Endothelial cell of umbilical vein (primary cell): ENCODE data around the gene CEP85. TPM values are rescaled to one million over a fixed set of nuclear protein-coding genes. Genes with fewer than 3 reads are reported as not detected.

ENCODE experiments used
- BruUV-seq: library from RNA; stranded (reverse); fragments of 400-500 nt; replicated peaks from 2 replicates; lab custom pipeline; 2021; lab: Mats Ljungman, UMichigan
- CTCF ChIA-PET: fragments of 300-600, 350-600 bp; sonication (Branson Sonifier 250); formaldehyde crosslinking; loops from one replicate; lab custom pipeline; 2021; ENCODE audit warnings: antibody characterized with exemption, inconsistent platforms; lab: Charles Lee
- POLR2A ChIA-PET: fragments of 300-600, 350-600 bp; sonication (Branson Sonifier 250); formaldehyde crosslinking; loops from one replicate; lab custom pipeline; 2021; ENCODE audit warnings: antibody characterized with exemption, inconsistent platforms; lab: Charles Lee
- DNase-seq: peaks from one replicate; pipeline ENCODE4 v3.0.0-alpha.2; 2011; ENCODE audit warnings: low read depth, low spot score
- FAIRE-seq: peaks from 2 replicates; lab custom pipeline; 2011; peaks lifted over from hg19 to GRCh38; lab: Jason Lieb, UNC
- H2AFZ ChIP-seq: 2 replicates; pipeline ENCODE4 v1.6.0; 2012; ENCODE audit warnings: low read depth, low read length, control low read depth, inconsistent platforms
- H3K27ac ChIP-seq: 2 replicates; pipeline ENCODE4 v1.5.1; 2011; ENCODE audit warnings: low read depth, mild to moderate bottlenecking, control low read depth, low read length, moderate library complexity; ENCODE audit not compliant: insufficient read depth
- H3K27me3 ChIP-seq, 2 experiments: 2 replicates each; pipeline versions ENCODE4 v1.6.0 to v1.6.1; 2011; ENCODE audit warnings: low read length in 2 of 2, mixed read lengths in 1 of 2; ENCODE audit not compliant: control insufficient read depth in 2 of 2, insufficient read depth in 2 of 2
- H3K36me3 ChIP-seq, 2 experiments: 2 replicates in 1 of 2; 3 replicates in 1 of 2; pipeline ENCODE4 v1.5.1; 2011; ENCODE audit warnings: low read length in 2 of 2, mild to moderate bottlenecking in 1 of 2, moderate library complexity in 1 of 2; ENCODE audit not compliant: control insufficient read depth in 2 of 2, insufficient read depth in 2 of 2; ENCODE audit errors: extremely low read depth in 1 of 2
- H3K4me1 ChIP-seq: 3 replicates; pipeline ENCODE4 v1.5.1; 2011; ENCODE audit warnings: mild to moderate bottlenecking, low read length; ENCODE audit not compliant: control insufficient read depth, insufficient read depth; ENCODE audit errors: extremely low read depth
- H3K4me2 ChIP-seq: 2 replicates; pipeline ENCODE4 v1.6.1; 2011; ENCODE audit warnings: low read length, control low read depth, mixed read lengths; ENCODE audit not compliant: insufficient read depth
- H3K4me3 ChIP-seq, 3 experiments: fragments of 200-600 bp in 1 of 3; sonication (generic), shearing (Covaris generic) in 1 of 3; replicated peaks in 1 of 3; 2 replicates each; pipeline ENCODE4 v1.5.1; 2011 to 2016; ENCODE audit warnings: control low read depth in 3 of 3, low read length in 3 of 3, mild to moderate bottlenecking in 2 of 3, inconsistent platforms in 1 of 3, low read depth in 1 of 3, moderate library complexity in 1 of 3; ENCODE audit not compliant: insufficient read depth in 1 of 3
- H3K79me2 ChIP-seq: 2 replicates; pipeline ENCODE4 v1.6.0; 2012; ENCODE audit warnings: low read length, inconsistent platforms; ENCODE audit not compliant: control insufficient read depth, insufficient read depth
- H3K9ac ChIP-seq: replicated peaks from 2 replicates; pipeline ENCODE3; 2011; ENCODE audit warnings: low read length, control low read depth; ENCODE audit not compliant: insufficient read depth; ENCODE audit errors: extremely low read depth
- H3K9me1 ChIP-seq: replicated peaks from 3 replicates; pipeline ENCODE4 v1.6.0; 2011; ENCODE audit warnings: mild to moderate bottlenecking, low read length; ENCODE audit not compliant: control insufficient read depth, insufficient read depth; ENCODE audit errors: extremely low read depth
- H3K9me3 ChIP-seq: replicated peaks from 2 replicates; pipeline ENCODE4 v1.5.1; 2012; ENCODE audit warnings: low read length, inconsistent platforms; ENCODE audit not compliant: control insufficient read depth, insufficient read depth
- H4K20me1 ChIP-seq: replicated peaks from 2 replicates; pipeline ENCODE3; 2011; ENCODE audit warnings: mild to moderate bottlenecking, low read length; ENCODE audit not compliant: control insufficient read depth, insufficient read depth; ENCODE audit errors: extremely low read depth
- EZH2 ChIP-seq: IDR thresholded peaks from 2 replicates; pipeline ENCODE4 v1.6.1; 2012; ENCODE audit warnings: borderline replicate concordance, low read depth, mild to moderate bottlenecking, moderate library complexity, low read length, inconsistent platforms; ENCODE audit not compliant: severe bottlenecking
- FOS ChIP-seq: IDR thresholded peaks from 2 replicates; pipeline ENCODE4 v1.6.1; 2011; ENCODE audit warnings: mild to moderate bottlenecking, low read length, moderate library complexity, borderline replicate concordance; ENCODE audit not compliant: insufficient read depth
- GATA2 ChIP-seq: IDR thresholded peaks from 2 replicates; pipeline ENCODE4 v1.7.0; 2011; ENCODE audit warnings: low read depth, mild to moderate bottlenecking, moderate library complexity, mixed read lengths, low read length; ENCODE audit not compliant: insufficient read length, insufficient read depth
- JUN ChIP-seq: IDR thresholded peaks from 2 replicates; pipeline ENCODE4 v1.6.1; 2011; ENCODE audit warnings: borderline replicate concordance, low read depth; ENCODE audit not compliant: insufficient read length, insufficient read depth
- MAX ChIP-seq: IDR thresholded peaks from 2 replicates; pipeline ENCODE4 v1.6.1; 2011; ENCODE audit not compliant: insufficient read depth, insufficient read length
- MYC ChIP-seq: IDR thresholded peaks from one replicate; pipeline ENCODE4 v1.6.1; 2011; ENCODE audit warnings: mild to moderate bottlenecking, low read depth, low read length
- POLR2A ChIP-seq: IDR thresholded peaks from 2 replicates; pipeline ENCODE4 v1.6.1; 2012; ENCODE audit warnings: low read depth, mild to moderate bottlenecking, control low read depth, low read length
- POLR2AphosphoS5 ChIP-seq: IDR thresholded peaks from 2 replicates; pipeline ENCODE4 v1.6.1; 2012; ENCODE audit warnings: low read depth, mild to moderate bottlenecking, control low read depth, low read length, moderate library complexity; ENCODE audit not compliant: insufficient read depth
- dilution Hi-C: fragments of 300-500 bp; cut with MboI; formaldehyde crosslinking; loops from one replicate; pipeline ENCODE4 v1.15.0; 2019; ENCODE audit warnings: low sequenced_read_pairs; ENCODE audit not compliant: extremely low pct_ligation_motif_present
- intact Hi-C: fragments of 100-400 bp; cut with micrococcal nuclease; formaldehyde crosslinking; loops from one replicate; pipeline ENCODE4 v1.10.0; 2022
- polyA plus RNA-seq, 4 experiments: library from polyadenylated mRNA; depleted of rRNA in 3 of 4; stranded (reverse) in 3 of 4; unstranded in 1 of 4; fragments of >200 nt; gene quantifications; 2 replicates each; pipeline versions ENCODE4 v1.2.1 to v1.2.3, GENCODE V29; 2011 to 2012; ENCODE audit warnings: missing spikeins in 1 of 4
- total RNA-seq: library from RNA; stranded (reverse); gene quantifications from 2 replicates; pipeline ENCODE4 v1.2.3, GENCODE V29; 2021
- TF ChIP-seq, protein P1 (sequence below), 2 donors: IDR thresholded peaks; 1 replicate in 1 of 2; 2 replicates in 1 of 2; pipeline ENCODE4 v1.5.1; 2011; ENCODE audit warnings: low read length in 2 of 2, mild to moderate bottlenecking in 2 of 2, moderate library complexity in 2 of 2, control low read depth in 1 of 2, inconsistent platforms in 1 of 2, low read depth in 1 of 2; ENCODE audit not compliant: insufficient read depth in 1 of 2; ENCODE audit errors: extremely low read depth in 1 of 2

CEP85 gene
- total and polyA plus RNA-seq, 2 donors (not counting 3 experiments of a cell fraction or from before 2014, with no cell fraction given) = 15.2 to 17.8 TPM

- Histone ChIP-seq H2AFZ (peak within 1 kb of the TSS; percentile 45), H4K20me1 (no peaks in the 10 kb centered on the region), H3K4me3 (peak within 1 kb of the TSS; percentile 54 to 95 (median 69)), H3K4me2 (peak within 1 kb of the TSS; percentile 74), H3K27ac (peak within 1 kb of the TSS; percentile 82), H3K36me3 (peaks cover 3 to 10% of the 10 kb centered on the region in 2 experiments), H3K79me2 (peaks cover 31% of the 10 kb centered on the region), H3K9me1 (no peaks in the 10 kb centered on the region), H3K9me3 (no peaks in the 10 kb centered on the region), H3K9ac (peak within 1 kb of the TSS; percentile 82), H3K27me3 (no peaks in the 10 kb centered on the region), H3K4me1 (peaks cover 52% of the 10 kb centered on the region)
- no peak for TF ChIP-seq JUN
- TF ChIP-seq FOS = peak; percentile 39
- TF ChIP-seq POLR2AphosphoS5 = peak; percentile 99
- TF ChIP-seq, protein P1, sequence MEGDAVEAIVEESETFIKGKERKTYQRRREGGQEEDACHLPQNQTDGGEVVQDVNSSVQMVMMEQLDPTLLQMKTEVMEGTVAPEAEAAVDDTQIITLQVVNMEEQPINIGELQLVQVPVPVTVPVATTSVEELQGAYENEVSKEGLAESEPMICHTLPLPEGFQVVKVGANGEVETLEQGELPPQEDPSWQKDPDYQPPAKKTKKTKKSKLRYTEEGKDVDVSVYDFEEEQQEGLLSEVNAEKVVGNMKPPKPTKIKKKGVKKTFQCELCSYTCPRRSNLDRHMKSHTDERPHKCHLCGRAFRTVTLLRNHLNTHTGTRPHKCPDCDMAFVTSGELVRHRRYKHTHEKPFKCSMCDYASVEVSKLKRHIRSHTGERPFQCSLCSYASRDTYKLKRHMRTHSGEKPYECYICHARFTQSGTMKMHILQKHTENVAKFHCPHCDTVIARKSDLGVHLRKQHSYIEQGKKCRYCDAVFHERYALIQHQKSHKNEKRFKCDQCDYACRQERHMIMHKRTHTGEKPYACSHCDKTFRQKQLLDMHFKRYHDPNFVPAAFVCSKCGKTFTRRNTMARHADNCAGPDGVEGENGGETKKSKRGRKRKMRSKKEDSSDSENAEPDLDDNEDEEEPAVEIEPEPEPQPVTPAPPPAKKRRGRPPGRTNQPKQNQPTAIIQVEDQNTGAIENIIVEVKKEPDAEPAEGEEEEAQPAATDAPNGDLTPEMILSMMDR (IDR thresholded peaks at IDR 0.05; ENCODE audit: extremely low read depth in 1 of 2, insufficient read depth in 1 of 2, low read depth in 1 of 2, low read length in 2 of 2) = peak; percentile 50 to 69
- no peak for TF ChIP-seq MYC
- TF ChIP-seq EZH2 = no peak
- TF ChIP-seq POLR2A = peak; percentile 97
- no peak for TF ChIP-seq GATA2
- TF ChIP-seq MAX = no peak
- peak; percentile 89 for DNase-seq
- intact Hi-C loops = loop anchor here (1.0 to 5.0 kb wide), 3 partner anchors 27 to 242 kb away; partner anchors contain the start of genes HMGN2 and UBXN11
- ChIA-PET POLR2A (interaction anchor here (0.7 kb wide), 2 partner anchors 28 to 390 kb away, joined by 3 read pairs; no protein-coding TSS in a partner anchor), CTCF (interaction anchor here (0.6 to 9.1 kb wide), 12 partner anchors 8 to 175 kb away, joined by 3 to 132 read pairs (median 4); partner anchors contain the start of genes CD52, CEP85 and ZNF593)
- TSS peak; percentile 62 for BruUV-seq
- dilution Hi-C loops = no loop called here
- peak; percentile 91 for FAIRE-seq
Observed at GRCh38 chr1:26279456-26280332, 45.7 kb downstream of the CEP85 start, which contains the start of gene SH3BGRL3. SH3BGRL3 (plus strand) TSS chr1:26280086; CDS start chr1:26280156, 70 bp downstream.
